Suppressor macrophage (primary cell): ENCODE measurements around the gene THSD8.

Experiments
- DNase-seq, 4 experiments: peaks; one replicate each; pipeline ENCODE4 v3.0.0-alpha.2; 2020 to 2022

THSD8 gene

GRCh38 chr19:12779162-12779993 lies 22.5 kb upstream of the THSD8 start:
- DNase-seq, result peak; percentile 23 to 52 (median 40)

- DNase-seq, result no peak
Observed at GRCh38 chr19:12782174-12782423, 19.8 kb upstream of the THSD8 start.

GRCh38 chr19:12782424-12783290 lies 19.2 kb upstream of the THSD8 start:
- DNase-seq, result peak; percentile 97 to 99 (median 98)

DNA sequence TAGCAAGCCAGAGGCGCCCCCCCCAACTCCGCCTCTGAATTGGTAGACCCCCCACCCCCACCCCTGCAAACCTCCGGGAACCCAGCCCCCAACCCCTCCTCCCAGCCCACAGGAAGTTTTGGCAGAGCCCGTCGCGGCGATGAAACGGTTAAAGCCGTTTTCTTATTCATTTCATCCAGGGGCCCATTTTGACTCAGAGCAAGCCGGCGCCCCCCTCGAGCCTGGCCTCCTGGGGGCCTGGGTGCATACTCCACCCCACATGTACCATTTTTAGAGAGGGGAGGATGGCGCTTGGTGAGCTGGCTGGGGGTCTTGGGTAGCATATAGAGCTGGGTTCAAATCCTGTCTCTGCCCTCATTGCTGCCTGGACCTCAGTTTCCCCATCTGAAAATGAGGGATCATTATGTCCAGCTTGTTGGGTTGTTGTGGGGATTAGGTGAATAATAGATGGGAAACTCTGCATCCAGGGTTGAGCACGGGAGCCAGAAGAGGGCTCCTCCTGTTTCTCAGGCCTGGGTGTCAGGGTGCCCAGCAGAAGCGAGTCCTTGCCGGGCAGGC lies 18.5 kb upstream of the THSD8 start:
- peak in 2 of 4 experiments; percentile 29 to 45 for DNase-seq

DNA sequence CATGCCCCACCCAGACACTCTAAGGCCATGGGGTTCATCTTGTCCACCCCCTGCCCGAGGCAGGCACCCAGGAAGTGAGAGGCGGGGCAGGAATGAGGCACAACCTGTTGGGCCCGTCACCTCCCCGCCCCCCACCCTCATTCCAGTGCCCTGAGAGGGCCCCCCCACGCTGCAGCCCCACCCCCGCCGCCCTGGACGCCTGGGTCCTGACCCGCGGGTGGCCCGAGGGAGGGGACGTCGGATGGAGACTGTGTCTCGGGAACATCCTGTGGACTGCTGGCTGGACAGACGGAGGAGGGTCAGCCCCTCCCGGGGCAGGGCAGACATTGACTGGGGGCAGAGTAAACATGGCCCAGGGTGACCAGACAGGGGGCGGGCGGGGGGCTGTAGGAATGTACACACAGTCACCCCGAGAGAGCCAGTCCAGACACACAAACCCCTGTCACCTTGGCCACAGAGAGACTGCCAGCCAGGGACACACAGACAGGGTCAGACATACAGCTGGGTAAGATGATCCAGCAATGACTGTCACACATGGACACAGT lies 17.9 kb upstream of the THSD8 start:
- DNase-seq, result peak; percentile 69 to 85 (median 78)

- peak in 3 of 4 experiments; percentile 31 to 42 (median 38) for DNase-seq
Observed at GRCh38 chr19:12784394-12784870, 17.4 kb upstream of the THSD8 start.

DNA sequence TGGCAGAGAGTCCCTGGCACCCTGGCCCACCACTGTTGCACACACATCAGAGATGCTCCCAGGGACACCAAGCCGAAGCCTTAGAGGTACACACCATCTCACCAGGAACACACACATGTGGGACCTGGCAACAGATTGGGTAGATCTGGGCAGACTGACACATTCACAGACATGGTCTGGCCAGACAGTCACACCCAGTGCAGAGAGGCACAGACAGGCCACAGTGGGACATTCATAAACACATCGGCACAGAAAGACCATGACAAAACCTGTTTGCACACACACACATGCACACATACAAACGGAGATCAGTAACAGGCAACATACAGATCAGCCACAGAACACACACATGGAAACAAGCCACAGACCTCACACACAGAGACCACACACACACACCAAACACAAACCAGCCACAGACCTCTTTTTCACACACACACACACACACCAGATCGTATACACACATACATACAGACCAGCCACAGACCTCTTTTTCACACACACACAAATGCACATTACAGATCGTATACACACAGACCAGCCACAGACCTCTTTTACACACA lies 16.9 kb upstream of the THSD8 start:
- DNase-seq, result peak; percentile 43 to 50 (median 47)

DNA sequence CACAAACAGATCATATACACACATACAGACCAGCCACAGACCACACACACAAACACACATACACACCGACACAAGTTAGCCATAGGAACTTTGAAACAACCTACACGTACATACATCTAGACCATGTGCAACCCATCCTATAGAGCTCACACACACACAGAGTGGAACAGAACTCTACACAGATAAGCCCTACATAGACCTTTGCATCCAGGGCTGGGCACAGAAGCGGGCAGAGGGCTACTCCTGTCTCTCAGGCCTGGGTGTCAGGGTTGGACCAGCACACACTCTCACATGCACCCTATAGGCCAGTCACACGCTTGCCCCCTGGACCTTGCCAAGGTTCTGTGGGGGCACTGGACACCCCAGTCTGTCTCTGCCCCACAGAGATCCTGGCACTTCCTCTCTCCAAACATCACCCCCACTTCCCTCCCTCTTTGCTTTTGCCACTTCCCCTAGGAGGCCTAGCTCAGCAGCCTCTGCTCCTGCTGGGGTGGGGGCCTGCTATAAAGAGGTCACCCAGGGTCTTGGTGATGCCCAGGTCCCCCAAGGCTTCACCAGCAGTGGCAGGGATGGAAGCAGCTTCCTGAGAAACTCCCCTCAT lies 16.3 kb upstream of the THSD8 start:
- DNase-seq, result peak; percentile 85 to 93 (median 90)

DNA sequence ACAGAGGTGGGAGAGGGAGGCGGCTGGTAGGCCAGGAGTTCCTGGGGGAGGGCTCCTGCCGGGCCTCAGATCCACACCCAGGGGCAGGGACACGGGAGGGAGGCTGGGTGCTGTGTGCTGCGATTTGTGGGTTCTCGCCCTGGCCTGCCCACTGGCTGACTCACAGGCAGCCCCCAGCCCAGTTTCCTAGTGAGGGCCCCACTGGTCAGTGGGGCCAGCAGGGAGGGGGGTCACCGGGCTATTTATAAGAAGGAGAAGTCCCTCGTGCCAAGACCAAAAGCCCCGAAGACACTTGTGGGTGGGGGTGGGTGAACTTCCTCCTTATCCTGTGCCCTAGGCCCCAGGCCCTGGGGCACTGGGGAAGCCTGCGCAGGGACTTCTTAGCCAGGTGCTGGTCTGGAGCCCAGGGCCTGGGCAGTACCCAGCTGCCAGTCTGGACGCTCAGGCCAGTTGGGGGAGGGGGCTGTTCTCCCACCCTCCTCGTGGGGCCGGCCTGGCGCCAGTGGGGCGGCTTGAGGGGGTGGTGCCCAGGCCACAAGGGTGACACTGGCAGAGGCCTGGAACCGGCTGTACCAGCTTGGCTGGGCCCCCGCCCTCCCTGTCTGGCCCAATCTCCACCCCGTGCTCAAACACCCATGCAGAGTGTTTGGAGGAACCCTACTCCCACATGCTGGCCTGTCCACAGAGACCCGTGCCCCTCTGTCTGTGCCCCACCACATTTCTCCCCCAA lies 15.6 kb upstream of the THSD8 start:
- peak; percentile 97 to 99 (median 98) for DNase-seq

DNA sequence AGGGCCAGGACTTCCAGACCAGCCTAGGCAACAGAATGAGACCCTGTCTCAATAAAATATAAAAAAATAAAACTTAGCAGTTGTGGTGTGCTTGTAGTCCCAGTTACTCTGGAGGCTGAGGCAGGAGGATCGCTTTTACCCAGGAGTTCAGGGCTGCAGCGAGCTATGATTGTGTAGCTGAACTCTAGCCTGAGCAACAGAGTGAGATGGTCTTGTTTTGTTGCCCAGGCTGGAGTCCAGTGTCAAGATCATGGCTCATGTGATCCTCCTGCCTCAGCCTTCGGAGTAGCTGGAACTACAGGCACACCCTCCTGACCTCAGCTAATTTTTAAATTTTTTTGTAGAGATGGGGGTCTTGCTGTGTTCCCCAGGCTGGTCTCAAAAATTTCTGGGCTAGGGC lies 14.9 kb upstream of the THSD8 start:
- peak; percentile 44 to 68 (median 66) for DNase-seq

GRCh38 chr19:12787458-12787857 lies 14.4 kb upstream of the THSD8 start:
- peak in 1 of 4 experiments; percentile 21 for DNase-seq

- peak in 2 of 4 experiments; percentile 11 to 34 for DNase-seq
Observed at GRCh38 chr19:12788042-12788681, 13.7 kb upstream of the THSD8 start.

DNA sequence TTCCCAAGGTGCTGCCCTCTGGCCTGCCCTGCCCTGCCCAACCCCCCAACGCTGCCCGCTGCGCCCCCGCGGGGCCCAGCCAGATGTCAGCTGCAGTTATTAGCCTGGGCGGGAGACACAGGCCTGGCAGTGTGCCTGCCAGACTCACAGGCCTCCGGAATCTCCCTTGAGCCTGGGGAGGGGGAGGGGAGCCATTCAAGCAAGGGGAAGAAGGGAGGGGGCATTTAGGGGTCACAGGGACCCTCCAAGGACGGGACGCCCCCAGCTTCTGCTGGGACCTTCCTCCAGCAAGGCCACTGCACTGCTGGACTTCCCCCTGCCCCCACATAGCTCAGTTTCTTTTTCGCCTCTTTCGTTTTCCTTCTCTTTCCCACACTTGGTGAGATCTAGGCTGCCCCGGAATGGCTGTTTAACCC lies 13.2 kb upstream of the THSD8 start:
- DNase-seq, result peak; percentile 87 to 94 (median 94)

DNA sequence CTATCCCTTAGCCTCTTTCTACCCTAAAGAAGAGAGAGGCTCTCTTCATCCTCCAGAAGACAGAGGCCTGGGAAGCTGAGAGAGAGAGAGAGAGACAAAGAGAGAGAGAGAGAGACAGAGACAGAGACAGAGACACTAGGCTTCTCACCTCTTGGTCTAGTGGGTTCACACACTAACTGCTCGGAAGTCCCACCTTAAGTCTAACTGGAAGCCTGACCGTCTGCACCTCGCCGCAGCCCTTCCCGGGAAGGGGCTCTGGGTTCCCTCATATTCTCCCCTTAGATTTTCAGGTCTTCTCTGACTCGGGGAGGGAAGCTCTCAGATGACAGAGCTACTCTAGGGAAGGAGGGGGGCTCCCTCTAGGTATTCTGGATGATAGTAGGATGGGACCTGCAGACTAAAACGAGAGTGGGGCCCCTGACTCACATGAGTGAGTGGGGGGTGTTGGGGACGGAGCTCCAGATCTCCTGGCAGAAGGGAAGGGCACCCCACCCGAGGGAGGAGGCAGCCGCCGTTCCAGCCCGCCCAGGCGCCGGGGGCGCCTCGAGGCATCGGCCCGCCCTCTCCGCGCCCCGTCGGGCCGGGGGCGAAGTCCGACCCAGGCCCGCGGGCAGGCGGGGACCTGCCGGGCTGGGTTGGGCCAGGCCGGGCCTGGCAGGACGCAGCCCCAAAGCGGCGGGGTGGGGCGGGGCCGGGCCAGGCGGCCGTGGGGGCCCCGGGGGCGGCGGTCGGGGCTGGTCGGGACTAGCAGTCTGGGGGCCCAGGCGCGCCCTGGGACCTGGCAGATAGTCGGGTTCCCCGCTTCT lies 12.6 kb upstream of the THSD8 start:
- DNase-seq, result no peak

GRCh38 chr19:12789904-12790619 lies 11.8 kb upstream of the THSD8 start:
- peak; percentile 99 to 100 (median 100) for DNase-seq

DNA sequence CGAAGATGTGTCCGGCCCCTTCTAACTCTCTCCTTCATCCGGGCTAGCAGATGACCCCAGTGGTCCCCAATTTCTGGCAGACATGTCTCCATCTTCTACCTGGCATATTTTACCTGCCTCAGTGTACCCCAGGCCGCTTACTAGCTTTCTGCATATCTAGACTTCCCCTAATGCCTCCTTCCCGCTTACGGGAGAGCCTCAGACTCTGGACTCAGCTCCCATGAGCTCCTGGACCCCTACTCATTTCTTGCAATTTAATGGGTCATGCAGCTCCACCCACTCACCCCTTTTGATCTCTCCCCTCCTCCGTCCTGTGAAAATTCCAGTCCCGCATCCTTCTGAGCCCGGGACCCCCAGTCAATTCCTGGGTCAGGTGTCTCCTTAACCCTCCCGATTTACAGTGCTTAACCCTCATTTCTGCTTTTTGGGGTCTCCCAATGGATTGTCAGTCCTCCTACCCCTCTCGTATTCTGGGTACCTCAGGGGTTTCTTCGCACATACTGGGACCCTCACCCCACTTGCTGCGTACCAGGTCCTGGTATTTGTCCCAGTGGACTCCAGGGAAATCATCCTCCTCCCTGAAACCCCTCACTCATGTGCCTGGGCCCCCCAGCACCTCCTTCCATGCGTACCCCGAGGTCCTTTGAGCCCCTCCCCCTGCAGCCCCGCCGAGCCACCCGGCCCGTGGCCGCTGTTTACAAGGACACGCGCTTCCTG lies 11.1 kb upstream of the THSD8 start:
- peak; percentile 35 to 59 (median 54) for DNase-seq

DNA sequence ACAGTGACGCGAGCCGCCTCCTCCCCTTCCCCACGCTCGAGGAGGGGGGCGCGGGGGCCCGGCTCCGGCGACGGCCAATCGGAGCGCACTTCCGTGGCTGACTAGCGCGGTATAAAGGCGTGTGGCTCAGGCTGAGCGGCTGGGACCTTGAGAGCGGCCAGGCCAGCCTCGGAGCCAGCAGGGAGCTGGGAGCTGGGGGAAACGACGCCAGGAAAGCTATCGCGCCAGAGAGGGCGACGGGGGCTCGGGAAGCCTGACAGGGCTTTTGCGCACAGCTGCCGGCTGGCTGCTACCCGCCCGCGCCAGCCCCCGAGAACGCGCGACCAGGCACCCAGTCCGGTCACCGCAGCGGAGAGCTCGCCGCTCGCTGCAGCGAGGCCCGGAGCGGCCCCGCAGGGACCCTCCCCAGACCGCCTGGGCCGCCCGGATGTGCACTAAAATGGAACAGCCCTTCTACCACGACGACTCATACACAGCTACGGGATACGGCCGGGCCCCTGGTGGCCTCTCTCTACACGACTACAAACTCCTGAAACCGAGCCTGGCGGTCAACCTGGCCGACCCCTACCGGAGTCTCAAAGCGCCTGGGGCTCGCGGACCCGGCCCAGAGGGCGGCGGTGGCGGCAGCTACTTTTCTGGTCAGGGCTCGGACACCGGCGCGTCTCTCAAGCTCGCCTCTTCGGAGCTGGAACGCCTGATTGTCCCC lies 10.4 kb upstream of the THSD8 start, which contains the start of gene JUNB:
Gene JUNB, plus strand, starts transcription at position 142 of the 706 bp plus-strand sequence. Its CDS starts 286 bp downstream, at position 428.
- DNase-seq, result peak; percentile 99
